IMR-90 (cell line): ENCODE measurements around the gene MGLL. TPM values are rescaled to one million over a fixed set of nuclear protein-coding genes. Genes with fewer than 3 reads are reported as not detected.

ENCODE experiments used
- ATAC-seq: fragments of 200-7000 bp; cut with Tn5 transposase; 2 replicates; pipeline ENCODE4 v1.9.1; 2020; ENCODE audit warnings: low read depth, mild to moderate bottlenecking, moderate library complexity
- BruUV-seq: library from RNA; stranded (reverse); fragments of 400-500 nt; replicated peaks from 2 replicates; lab custom pipeline; 2021; lab: Mats Ljungman, UMichigan
- CTCF ChIA-PET: fragments of 300-600 bp; formaldehyde crosslinking; extraction: SDS; loops from one replicate; lab custom pipeline; 2021; ENCODE audit warnings: antibody characterized with exemption; lab: Yijun Ruan, JAX
- POLR2A ChIA-PET: fragments of 300-600 bp; sonication (Branson Sonifier 250); formaldehyde crosslinking; loops from one replicate; lab custom pipeline; 2022; ENCODE audit warnings: antibody characterized with exemption; ENCODE audit not compliant: unreplicated experiment; lab: Charles Lee
- DNase-seq: peaks from one replicate; pipeline ENCODE4 v3.0.0; 2013
- H2AFZ ChIP-seq: replicated peaks from 2 replicates; pipeline ENCODE3; 2013; ENCODE audit warnings: low read length, mild to moderate bottlenecking; ENCODE audit not compliant: poor library complexity
- H2AK5ac ChIP-seq: 2 replicates; pipeline ENCODE4 v1.6.1; 2013; ENCODE audit warnings: low read depth, low read length, inconsistent platforms
- H2AK9ac ChIP-seq: replicated peaks from 2 replicates; pipeline ENCODE3; 2013; ENCODE audit warnings: mild to moderate bottlenecking, low read depth, low read length, moderate library complexity; ENCODE audit not compliant: poor library complexity
- H2BK120ac ChIP-seq: 2 replicates; pipeline ENCODE4 v1.6.1; 2013; ENCODE audit warnings: low read depth, low read length, inconsistent platforms
- H2BK15ac ChIP-seq: 3 replicates; pipeline ENCODE4 v1.6.1; 2013; ENCODE audit warnings: low read depth, low read length, inconsistent platforms
- H2BK20ac ChIP-seq: 2 replicates; pipeline ENCODE4 v1.6.1; 2013; ENCODE audit warnings: low read depth, mild to moderate bottlenecking, inconsistent platforms, low read length, moderate library complexity
- H2BK5ac ChIP-seq: 2 replicates; pipeline ENCODE4 v1.6.1; 2013; ENCODE audit warnings: mild to moderate bottlenecking, low read depth, low read length, inconsistent platforms; ENCODE audit not compliant: poor library complexity, severe bottlenecking
- H3K14ac ChIP-seq: replicated peaks from 2 replicates; pipeline ENCODE4 v1.6.1; 2013; ENCODE audit warnings: low read depth, low read length, inconsistent platforms
- H3K18ac ChIP-seq: 2 replicates; pipeline ENCODE4 v1.6.1; 2013; ENCODE audit warnings: low read depth, low read length, control low read depth
- H3K23ac ChIP-seq: 2 replicates; pipeline ENCODE4 v1.6.1; 2013; ENCODE audit warnings: low read depth, low read length, inconsistent platforms
- H3K27ac ChIP-seq: 2 replicates; pipeline ENCODE4 v1.5.1; 2013; ENCODE audit warnings: mild to moderate bottlenecking, control low read depth, low read length; ENCODE audit not compliant: insufficient read depth
- H3K27me3 ChIP-seq: 2 replicates; pipeline ENCODE4 v1.6.1; 2013; ENCODE audit warnings: low read length; ENCODE audit not compliant: control insufficient read depth, insufficient read depth
- H3K36me3 ChIP-seq: 2 replicates; pipeline ENCODE4 v1.6.1; 2013; ENCODE audit warnings: low read length, mixed read lengths; ENCODE audit not compliant: control insufficient read depth, insufficient read depth
- H3K4ac ChIP-seq: 2 replicates; pipeline ENCODE4 v1.6.1; 2013; ENCODE audit warnings: low read depth, low read length, inconsistent platforms
- H3K4me1 ChIP-seq: 2 replicates; pipeline ENCODE4 v1.6.1; 2013; ENCODE audit warnings: low read length, mixed read lengths; ENCODE audit not compliant: control insufficient read depth, insufficient read depth
- H3K4me2 ChIP-seq: 2 replicates; pipeline ENCODE4 v1.6.1; 2013; ENCODE audit warnings: low read depth, mild to moderate bottlenecking, control low read depth, low read length, moderate library complexity
- H3K4me3 ChIP-seq: 2 replicates; pipeline ENCODE4 v1.5.1; 2013; ENCODE audit warnings: low read depth, mild to moderate bottlenecking, control low read depth, low read length, moderate library complexity; ENCODE audit not compliant: insufficient read depth
- H3K56ac ChIP-seq: 2 replicates; pipeline ENCODE4 v1.6.1; 2013; ENCODE audit warnings: low read length, inconsistent platforms; ENCODE audit not compliant: insufficient read depth; ENCODE audit errors: extremely low read depth
- H3K79me1 ChIP-seq, 2 experiments: 2 replicates each; pipeline ENCODE4 v1.6.1; 2013; ENCODE audit warnings: low read length in 2 of 2, inconsistent platforms in 1 of 2, low read depth in 1 of 2
- H3K9ac ChIP-seq: 2 replicates; pipeline ENCODE4 v1.6.1; 2013; ENCODE audit warnings: low read depth, low read length, control low read depth
- H3K9me1 ChIP-seq: 2 replicates; pipeline ENCODE4 v1.6.1; 2013; ENCODE audit warnings: low read length, inconsistent platforms; ENCODE audit not compliant: insufficient read depth
- H3K9me3 ChIP-seq: 2 replicates; pipeline ENCODE4 v1.6.1; 2013; ENCODE audit warnings: low read length; ENCODE audit not compliant: control insufficient read depth, insufficient read depth
- H4K20me1 ChIP-seq: 2 replicates; pipeline ENCODE4 v1.6.1; 2013; ENCODE audit warnings: low read length, inconsistent platforms; ENCODE audit not compliant: insufficient read depth
- H4K5ac ChIP-seq: 2 replicates; pipeline ENCODE4 v1.6.1; 2013; ENCODE audit warnings: mild to moderate bottlenecking, low read depth, low read length, control low read depth
- H4K8ac ChIP-seq, 2 experiments: 2 replicates each; pipeline ENCODE4 v1.6.1; 2013; ENCODE audit warnings: low read depth in 2 of 2, low read length in 2 of 2, control low read depth in 1 of 2, inconsistent platforms in 1 of 2
- H4K91ac ChIP-seq: 2 replicates; pipeline ENCODE4 v1.6.1; 2013; ENCODE audit warnings: low read depth, low read length, inconsistent platforms; ENCODE audit not compliant: insufficient read depth
- BHLHE40 ChIP-seq: fragments of 150-350 bp; IDR thresholded peaks from 2 replicates; pipeline ENCODE4 v1.6.1; 2016; ENCODE audit warnings: mild to moderate bottlenecking, low read depth, low read length
- CEBPB ChIP-seq: IDR thresholded peaks from 2 replicates; pipeline ENCODE4 v1.6.1; 2012; ENCODE audit warnings: low read depth, low read length, improper control_type of control experiment
- CHD1 ChIP-seq: IDR thresholded peaks from 2 replicates; pipeline ENCODE4 v1.6.1; 2012; ENCODE audit warnings: low read depth, low read length, improper control_type of control experiment
- FOS ChIP-seq: fragments of 150-350 bp; IDR thresholded peaks from 2 replicates; pipeline ENCODE4 v1.6.1; 2016; ENCODE audit warnings: low read depth, low read length
- MAFK ChIP-seq: IDR thresholded peaks from 2 replicates; pipeline ENCODE4 v1.6.1; 2012; ENCODE audit warnings: low read depth, low read length, improper control_type of control experiment
- MAZ ChIP-seq: IDR thresholded peaks from 2 replicates; pipeline ENCODE4 v1.6.1; 2012; ENCODE audit warnings: low read depth, mild to moderate bottlenecking, low read length, improper control_type of control experiment, moderate library complexity, borderline replicate concordance
- MXI1 ChIP-seq: IDR thresholded peaks from 2 replicates; pipeline ENCODE4 v1.6.1; 2012; ENCODE audit warnings: low read depth, mild to moderate bottlenecking, low read length, moderate library complexity, borderline replicate concordance
- NFE2L2 ChIP-seq: fragments of 150-350 bp; IDR thresholded peaks from 2 replicates; pipeline ENCODE4 v1.6.1; 2016; ENCODE audit warnings: low read depth, mild to moderate bottlenecking, low read length
- POLR2A ChIP-seq: IDR thresholded peaks from 2 replicates; pipeline ENCODE4 v1.6.1; 2012; ENCODE audit warnings: mild to moderate bottlenecking, low read depth, low read length
- RAD21 ChIP-seq: IDR thresholded peaks from 2 replicates; pipeline ENCODE4 v1.6.1; 2012; ENCODE audit warnings: low read length, improper control_type of control experiment
- RCOR1 ChIP-seq: IDR thresholded peaks from 2 replicates; pipeline ENCODE4 v1.6.1; 2012; ENCODE audit warnings: mild to moderate bottlenecking, low read length, improper control_type of control experiment; ENCODE audit not compliant: insufficient replicate concordance
- RFX5 ChIP-seq: IDR thresholded peaks from 2 replicates; pipeline ENCODE4 v1.8.0; 2012; ENCODE audit warnings: low read depth, mild to moderate bottlenecking, low read length, moderate library complexity
- SMC3 ChIP-seq: fragments of 150-350 bp; IDR thresholded peaks from 2 replicates; pipeline ENCODE4 v1.6.1; 2016; ENCODE audit warnings: low read depth, mild to moderate bottlenecking, antibody characterized with exemption, low read length, moderate library complexity
- USF2 ChIP-seq: fragments of 150-350 bp; IDR thresholded peaks from 2 replicates; pipeline ENCODE4 v1.6.1; 2017; ENCODE audit warnings: mild to moderate bottlenecking, antibody characterized with exemption, low read length, low read depth
- WGBS, 2 experiments: methylation state at CpG; one replicate each; pipeline versions ENCODE4 v1.1.5 to v1.1.7; 2013; ENCODE audit warnings: missing lambda C conversion rate in 2 of 2; ENCODE audit not compliant: insufficient read length in 1 of 2; ENCODE audit errors: extremely low coverage in 2 of 2; 5-methylcytosine and 5-hydroxymethylcytosine counted together
- dilution Hi-C: fragments of 300-500 bp; cut with HindIII; formaldehyde crosslinking; loops from one replicate; pipeline ENCODE4 v1.14.3; 2018; ENCODE audit warnings: low sequenced_read_pairs; ENCODE audit not compliant: unreplicated experiment
- in situ Hi-C: fragments of 300-500 bp; cut with MboI; formaldehyde crosslinking; loops from 3 replicates; pipeline ENCODE4 v1.14.3; 2019; ENCODE audit warnings: low sequenced_read_pairs, inconsistent platforms, mixed read lengths
- intact Hi-C: fragments of 100-400 bp; cut with micrococcal nuclease; formaldehyde crosslinking; loops from 2 replicates; pipeline ENCODE4 v1.10.0; 2022
- polyA plus RNA-seq, 3 experiments: library from polyadenylated mRNA; depleted of rRNA; stranded (reverse); fragments of >200 nt; gene quantifications; 2 replicates each; pipeline ENCODE4 v1.2.3, GENCODE V29; 2012; ENCODE audit warnings: low replicate concordance in 1 of 3
- total RNA-seq: library from RNA; depleted of rRNA; stranded (reverse); fragments of >200 nt; gene quantifications from 2 replicates; pipeline ENCODE4 v1.2.3, GENCODE V29; 2012
- TF ChIP-seq, protein P1 (sequence below): fragments of 150-350 bp; IDR thresholded peaks from 2 replicates; pipeline ENCODE4 v1.6.1; 2016; ENCODE audit warnings: low read depth, mild to moderate bottlenecking, low read length, moderate library complexity, borderline replicate concordance
- TF ChIP-seq, protein P2 (sequence below): conservative IDR thresholded peaks from 2 replicates; pipeline ENCODE4 v1.5.1; 2012; ENCODE audit warnings: mild to moderate bottlenecking, low read depth, low read length, improper control_type of control experiment

MGLL gene
- total and polyA plus RNA-seq, 2 of the 4 experiments (the other 2 are of a cell fraction): 23.7 to 60.6 TPM

DNA sequence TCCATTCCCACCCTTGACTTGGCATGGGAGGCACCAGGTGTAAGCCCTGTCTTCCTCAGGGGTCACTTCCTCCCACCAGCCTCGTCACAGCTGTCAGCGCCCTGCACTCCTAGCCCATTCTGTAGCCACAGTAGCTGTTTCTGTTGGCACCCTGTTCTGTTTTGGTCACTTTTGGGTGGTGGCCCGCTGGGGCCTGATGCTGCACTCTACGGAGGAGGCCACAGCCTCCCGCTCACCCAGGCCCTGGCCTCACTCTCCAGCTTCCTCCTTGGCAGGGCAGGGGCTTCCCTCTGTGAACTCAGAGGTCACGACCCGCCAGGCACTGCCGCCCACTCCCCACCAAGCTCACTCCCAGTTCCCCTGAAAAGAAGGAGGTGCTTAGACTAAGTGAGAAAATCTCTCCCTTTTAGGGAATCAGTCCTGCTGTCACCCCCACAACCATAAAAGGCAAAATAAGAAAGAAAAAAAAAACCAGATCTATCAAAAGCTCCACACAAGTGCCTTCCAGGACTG, 68.4 kb downstream of the MGLL start:
- no peak overlapping the region for H3K23ac ChIP-seq
- H2AK5ac ChIP-seq: peak overlapping the region; percentile 44; the same call in 1 of the 2 replicates
- H4K20me1 ChIP-seq: peaks cover 6% of the 10 kb centered on the region; the same call in 1 of the 2 replicates
- no peak overlapping the region for H3K56ac ChIP-seq
- no peak overlapping the region for H3K4me2 ChIP-seq
- WGBS, 2 experiments: no CpG with 5 or more reads among the region's 8 CpGs
- no TSS peak for BruUV-seq
- DNase-seq (no peak), ATAC-seq (no peak)
- H4K91ac ChIP-seq: no peak overlapping the region
- ChIA-PET CTCF (no interaction called here), POLR2A (no interaction called here)
- H3K9me3 ChIP-seq: no peaks in the 10 kb centered on the region
- no peak overlapping the region for H3K14ac ChIP-seq
- intact Hi-C loops (no loop called here), dilution Hi-C loops (no loop called here), in situ Hi-C loops (no loop called here)
- H3K4ac ChIP-seq: no peak overlapping the region
- no peak overlapping the region for H3K4me3 ChIP-seq
- H3K27ac ChIP-seq: no peak overlapping the region
- no peak for TF ChIP-seq RFX5
- no peak for TF ChIP-seq MXI1
- no peak for TF ChIP-seq MAZ
- TF ChIP-seq BHLHE40: no peak
- no peak for TF ChIP-seq NFE2L2
- TF ChIP-seq POLR2A: no peak
- no peak for TF ChIP-seq CHD1
- TF ChIP-seq SMC3: no peak
- no peak for TF ChIP-seq CEBPB
- no peak for TF ChIP-seq USF2
- TF ChIP-seq, protein P1, sequence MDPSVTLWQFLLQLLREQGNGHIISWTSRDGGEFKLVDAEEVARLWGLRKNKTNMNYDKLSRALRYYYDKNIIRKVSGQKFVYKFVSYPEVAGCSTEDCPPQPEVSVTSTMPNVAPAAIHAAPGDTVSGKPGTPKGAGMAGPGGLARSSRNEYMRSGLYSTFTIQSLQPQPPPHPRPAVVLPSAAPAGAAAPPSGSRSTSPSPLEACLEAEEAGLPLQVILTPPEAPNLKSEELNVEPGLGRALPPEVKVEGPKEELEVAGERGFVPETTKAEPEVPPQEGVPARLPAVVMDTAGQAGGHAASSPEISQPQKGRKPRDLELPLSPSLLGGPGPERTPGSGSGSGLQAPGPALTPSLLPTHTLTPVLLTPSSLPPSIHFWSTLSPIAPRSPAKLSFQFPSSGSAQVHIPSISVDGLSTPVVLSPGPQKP: no peak
- TF ChIP-seq MAFK: no peak
- TF ChIP-seq, protein P2, sequence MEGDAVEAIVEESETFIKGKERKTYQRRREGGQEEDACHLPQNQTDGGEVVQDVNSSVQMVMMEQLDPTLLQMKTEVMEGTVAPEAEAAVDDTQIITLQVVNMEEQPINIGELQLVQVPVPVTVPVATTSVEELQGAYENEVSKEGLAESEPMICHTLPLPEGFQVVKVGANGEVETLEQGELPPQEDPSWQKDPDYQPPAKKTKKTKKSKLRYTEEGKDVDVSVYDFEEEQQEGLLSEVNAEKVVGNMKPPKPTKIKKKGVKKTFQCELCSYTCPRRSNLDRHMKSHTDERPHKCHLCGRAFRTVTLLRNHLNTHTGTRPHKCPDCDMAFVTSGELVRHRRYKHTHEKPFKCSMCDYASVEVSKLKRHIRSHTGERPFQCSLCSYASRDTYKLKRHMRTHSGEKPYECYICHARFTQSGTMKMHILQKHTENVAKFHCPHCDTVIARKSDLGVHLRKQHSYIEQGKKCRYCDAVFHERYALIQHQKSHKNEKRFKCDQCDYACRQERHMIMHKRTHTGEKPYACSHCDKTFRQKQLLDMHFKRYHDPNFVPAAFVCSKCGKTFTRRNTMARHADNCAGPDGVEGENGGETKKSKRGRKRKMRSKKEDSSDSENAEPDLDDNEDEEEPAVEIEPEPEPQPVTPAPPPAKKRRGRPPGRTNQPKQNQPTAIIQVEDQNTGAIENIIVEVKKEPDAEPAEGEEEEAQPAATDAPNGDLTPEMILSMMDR: no peak
- TF ChIP-seq RCOR1: no peak
- TF ChIP-seq RAD21: no peak
- no peak for TF ChIP-seq FOS
- H3K27me3 ChIP-seq: no peaks in the 10 kb centered on the region
- H3K4me1 ChIP-seq: peaks cover 20% of the 10 kb centered on the region
- H2BK120ac ChIP-seq: no peak overlapping the region
- H3K9me1 ChIP-seq: peaks cover 36% of the 10 kb centered on the region
- H2BK15ac ChIP-seq: no peak overlapping the region
- H4K5ac ChIP-seq: no peak overlapping the region
- no peaks in the 10 kb centered on the region; the same call in 1 of the 2 replicates for H3K36me3 ChIP-seq
- H2AFZ ChIP-seq: no peak overlapping the region
- H4K8ac ChIP-seq: no peak overlapping the region
- H2BK5ac ChIP-seq: no peak overlapping the region
- H3K79me1 ChIP-seq: peaks cover 33 to 88% of the 10 kb centered on the region in 2 experiments
- H3K18ac ChIP-seq: no peak overlapping the region
- H2AK9ac ChIP-seq: no peak overlapping the region
- H3K9ac ChIP-seq: no peak overlapping the region
- no peak overlapping the region for H2BK20ac ChIP-seq
